ENCODE data around the gene SPATA20. TPM values are rescaled to one million over a fixed set of nuclear protein-coding genes. Genes with fewer than 3 reads are reported as not detected.

Gene SPATA20
- total and polyA plus RNA-seq, 2 of the 13 experiments (the other 11 are each of a cell fraction or from before 2014, with no cell fraction given) = 36.1 to 64.8 TPM

DNA sequence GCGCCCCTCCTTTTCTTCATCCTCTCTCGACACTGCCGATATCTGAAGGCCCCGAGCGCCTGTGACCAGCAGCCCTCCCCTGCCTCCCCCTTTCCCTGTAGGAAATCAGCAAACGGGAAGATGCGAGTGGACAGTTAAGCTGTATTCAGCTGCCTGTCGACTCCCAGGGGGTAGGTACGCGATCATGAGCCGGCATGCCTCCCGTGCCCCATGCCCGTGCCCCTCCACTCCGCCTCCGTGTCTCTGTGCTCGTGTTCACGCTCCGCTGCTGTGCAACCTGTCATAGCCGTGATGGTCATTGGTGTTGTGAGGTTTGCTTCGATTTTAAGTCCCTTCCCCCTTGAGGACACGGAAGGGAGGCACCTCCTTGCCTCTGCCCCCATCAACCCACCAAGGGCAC lies 47.9 kb downstream of the SPATA20 start:
- Histone ChIP-seq H3K79me2 (ENCODE audit: insufficient read depth, low read length) (no peaks in the 10 kb centered on the region), H2AFZ (ENCODE audit: low read length) (no peak overlapping the region), H3K4me3 (replicated peaks in 1 of 3; ENCODE audit: insufficient read depth in 1 of 3, low read depth in 2 of 3, low read length in 3 of 3) (no peak overlapping the region), H3K9ac (ENCODE audit: insufficient read depth, low read depth, low read length) (no peak overlapping the region), H3K36me3 (replicated peaks in 1 of 2; ENCODE audit: control insufficient read depth in 1 of 2, insufficient read depth in 2 of 2, low read length in 2 of 2) (no peaks in the 10 kb centered on the region; a peak in 1 of 5 replicates), H3K4me1 (ENCODE audit: insufficient read depth, low read length) (0 out of 2 replicates have a peak, but pooled peaks cover 12% of the 10 kb centered on the region), H3K4me2 (ENCODE audit: low read depth, low read length) (no peak overlapping the region), H3K27ac (ENCODE audit: extremely low read length, insufficient read depth, low read length) (no peak overlapping the region), H3K9me3 (ENCODE audit: low read length) (no peaks in the 10 kb centered on the region), H3K27me3 (ENCODE audit: control insufficient read depth in 1 of 2, insufficient read depth in 2 of 2, low read length in 2 of 2) (peaks cover 33 to 89% of the 10 kb centered on the region in 2 experiments; a peak in 4 of 5 replicates), H4K20me1 (ENCODE audit: insufficient read depth, low read length) (no peaks in the 10 kb centered on the region; the same call in 1 of the 2 replicates)
- DNase-seq (ENCODE audit: low spot score) (no peak), FAIRE-seq (no peak), ATAC-seq (no peak)
- ChIA-PET CTCF (ENCODE audit: low intra/inter-chr PET ratio, low total read pairs) (no interaction called here), POLR2A (no interaction called here)
- no peak for TF ChIP-seq SNAI1 (CRISPR knock-in tag; IDR thresholded peaks at IDR 0.05; ENCODE audit: borderline replicate concordance)
- no peak for TF ChIP-seq HMGA1 (CRISPR knock-in tag; conservative IDR thresholded peaks at IDR 0.05)
- TF ChIP-seq XRCC5 (optimal IDR thresholded peaks at IDR 0.05; ENCODE audit: low read length) = no peak
- TF ChIP-seq KDM5A (IDR thresholded peaks at IDR 0.05; ENCODE audit: borderline replicate concordance, low read length) = no peak
- no peak for TF ChIP-seq PHF5A (CRISPR knock-in tag; IDR thresholded peaks at IDR 0.05; ENCODE audit: low read depth, unreplicated experiment)
- TF ChIP-seq MIER2 (CRISPR knock-in tag; IDR thresholded peaks at IDR 0.05) = no peak
- TF ChIP-seq ZKSCAN1 (IDR thresholded peaks at IDR 0.05; ENCODE audit: low read length) = no peak
- TF ChIP-seq HIVEP1 (CRISPR knock-in tag; IDR thresholded peaks at IDR 0.05) = no peak
- TF ChIP-seq SRSF9 (IDR thresholded peaks at IDR 0.05; ENCODE audit: borderline replicate concordance, insufficient read depth, low read depth, low read length, poor library complexity, severe bottlenecking) = no peak
- TF ChIP-seq ZNF772 (CRISPR knock-in tag; IDR thresholded peaks at IDR 0.05) = no peak
- TF ChIP-seq SETDB1 (CRISPR knock-in tag; IDR thresholded peaks at IDR 0.05; ENCODE audit: borderline replicate concordance) = no peak
- TF ChIP-seq NAIF1 (CRISPR knock-in tag; IDR thresholded peaks at IDR 0.05; ENCODE audit: borderline replicate concordance) = no peak
- TF ChIP-seq MED13 (CRISPR knock-in tag; IDR thresholded peaks at IDR 0.05) = no peak
- TF ChIP-seq FOXM1 (CRISPR knock-in tag; IDR thresholded peaks at IDR 0.05) = no peak
- no peak for TF ChIP-seq NFATC3 (CRISPR knock-in tag; IDR thresholded peaks at IDR 0.05)
- TF ChIP-seq ZNF30 (CRISPR knock-in tag; IDR thresholded peaks at IDR 0.05) = no peak
- whole genome bisulfite sequencing (ENCODE audit: low lambda C conversion rate) = 42% methylated on average over 21 of the region's 21 CpGs
- in situ Hi-C loops (cut with HindIII; ENCODE audit: extremely low pct_ligation_motif_present, low pct_unique_long_range_greater_than_20kb) = no loop called here
- intact Hi-C loops (cut with micrococcal nuclease; ENCODE audit: unreplicated experiment) = no loop called here
- BruUV-seq (replicated peaks) = no TSS peak

Measured in HepG2 (cell line).